Measurements from ENCODE around the gene MLLT10. TPM values are rescaled to one million over a fixed set of nuclear protein-coding genes. Genes with fewer than 3 reads are reported as not detected.

Gene MLLT10
- total and polyA plus RNA-seq, 2 experiments from 2014 or later: 16.8 to 34.9 TPM

DNA sequence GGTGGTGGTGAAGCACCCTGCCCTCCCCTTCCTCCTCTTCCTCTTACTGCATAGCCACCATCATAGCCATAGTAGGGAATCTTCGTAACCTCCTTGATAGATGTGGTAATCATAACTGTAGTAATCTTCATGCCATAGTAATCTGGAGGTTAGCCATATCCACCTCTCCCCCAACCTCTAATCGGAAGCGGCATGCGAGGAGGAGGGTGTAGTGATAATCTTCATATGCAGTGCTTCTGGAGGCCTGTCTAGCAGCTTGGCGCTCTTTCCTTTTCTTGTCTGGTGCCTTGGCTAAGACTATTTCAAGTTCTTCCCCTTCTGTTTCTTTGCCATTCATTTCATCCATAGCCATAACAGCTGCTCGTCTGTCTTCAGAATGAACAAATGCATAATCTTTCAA, 90.9 kb downstream of the MLLT10 start:
- Histone ChIP-seq H3K9me3 (ENCODE audit: low read depth) (no peaks in the 10 kb centered on the region), H3K36me3 (replicated peaks; ENCODE audit: insufficient read depth, low read depth) (no peaks in the 10 kb centered on the region), H3K9me2 (replicated peaks; ENCODE audit: insufficient read depth) (no peaks in the 10 kb centered on the region), H3K4me2 (no peak overlapping the region), H3K79me2 (peaks cover 12% of the 10 kb centered on the region), H4K20me1 (ENCODE audit: insufficient read depth, poor library complexity, severe bottlenecking) (no peaks in the 10 kb centered on the region), H3K4me1 (ENCODE audit: insufficient read depth) (no peaks in the 10 kb centered on the region), H3K27ac (no peak overlapping the region), H2AFZ (no peak overlapping the region), H3K4me3 (no peak overlapping the region), H3K27me3 (no peaks in the 10 kb centered on the region)
- TF ChIP-seq, protein P1, sequence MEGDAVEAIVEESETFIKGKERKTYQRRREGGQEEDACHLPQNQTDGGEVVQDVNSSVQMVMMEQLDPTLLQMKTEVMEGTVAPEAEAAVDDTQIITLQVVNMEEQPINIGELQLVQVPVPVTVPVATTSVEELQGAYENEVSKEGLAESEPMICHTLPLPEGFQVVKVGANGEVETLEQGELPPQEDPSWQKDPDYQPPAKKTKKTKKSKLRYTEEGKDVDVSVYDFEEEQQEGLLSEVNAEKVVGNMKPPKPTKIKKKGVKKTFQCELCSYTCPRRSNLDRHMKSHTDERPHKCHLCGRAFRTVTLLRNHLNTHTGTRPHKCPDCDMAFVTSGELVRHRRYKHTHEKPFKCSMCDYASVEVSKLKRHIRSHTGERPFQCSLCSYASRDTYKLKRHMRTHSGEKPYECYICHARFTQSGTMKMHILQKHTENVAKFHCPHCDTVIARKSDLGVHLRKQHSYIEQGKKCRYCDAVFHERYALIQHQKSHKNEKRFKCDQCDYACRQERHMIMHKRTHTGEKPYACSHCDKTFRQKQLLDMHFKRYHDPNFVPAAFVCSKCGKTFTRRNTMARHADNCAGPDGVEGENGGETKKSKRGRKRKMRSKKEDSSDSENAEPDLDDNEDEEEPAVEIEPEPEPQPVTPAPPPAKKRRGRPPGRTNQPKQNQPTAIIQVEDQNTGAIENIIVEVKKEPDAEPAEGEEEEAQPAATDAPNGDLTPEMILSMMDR (IDR thresholded peaks at IDR 0.05; ENCODE audit: poor library complexity): no peak
- no peak for TF ChIP-seq EZH2phosphoT487 (IDR thresholded peaks at IDR 0.05; ENCODE audit: low read depth, severe bottlenecking, unreplicated experiment)
- no peak for TF ChIP-seq EZH2 (IDR thresholded peaks at IDR 0.05; ENCODE audit: borderline replicate concordance)
- no peak for DNase-seq (ENCODE audit: low spot score)
- WGBS (ENCODE audit: low lambda C conversion rate, missing lambda C conversion rate): over 99% methylated on average over 6 of the region's 6 CpGs

DNA sequence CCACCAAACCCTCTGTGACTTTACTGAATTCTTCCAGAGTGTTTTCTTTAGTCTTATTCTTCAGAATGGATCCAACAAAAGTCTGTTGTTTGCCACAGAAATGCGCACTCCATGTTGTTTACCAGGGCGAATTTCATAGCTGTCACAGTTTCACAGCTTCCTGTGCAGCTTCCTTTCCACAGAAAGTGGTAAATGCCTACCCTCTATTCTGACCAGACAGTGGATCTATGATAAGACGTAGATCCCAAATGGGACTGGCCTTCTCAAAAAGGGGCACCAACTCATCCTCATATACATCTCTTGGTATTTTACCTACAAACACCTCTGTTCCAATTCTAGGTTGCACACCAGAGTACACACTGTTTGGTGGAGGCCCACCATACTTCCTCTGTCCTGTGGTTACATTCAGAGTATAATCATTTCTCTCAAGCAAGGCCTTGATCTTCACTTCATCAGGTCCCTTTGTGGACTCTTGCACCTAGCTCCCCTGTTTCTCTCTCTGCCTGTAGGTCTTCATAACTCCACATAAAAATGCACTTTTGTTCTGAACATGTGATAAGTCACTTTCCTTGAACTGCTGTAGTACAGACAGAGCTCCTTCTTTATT, 91.7 kb downstream of the MLLT10 start:
- TF ChIP-seq, protein P1 (IDR thresholded peaks at IDR 0.05; ENCODE audit: poor library complexity): no peak
- no peak for TF ChIP-seq EZH2phosphoT487 (IDR thresholded peaks at IDR 0.05; ENCODE audit: low read depth, severe bottlenecking, unreplicated experiment)
- no peak for TF ChIP-seq EZH2 (IDR thresholded peaks at IDR 0.05; ENCODE audit: borderline replicate concordance)
- Histone ChIP-seq H3K27me3 (no peaks in the 10 kb centered on the region), H3K4me1 (ENCODE audit: insufficient read depth) (no peaks in the 10 kb centered on the region), H3K79me2 (peaks cover 14% of the 10 kb centered on the region), H2AFZ (no peak overlapping the region), H3K4me3 (no peak overlapping the region), H4K20me1 (ENCODE audit: insufficient read depth, poor library complexity, severe bottlenecking) (no peaks in the 10 kb centered on the region), H3K4me2 (no peak overlapping the region), H3K9me2 (replicated peaks; ENCODE audit: insufficient read depth) (no peaks in the 10 kb centered on the region), H3K9me3 (ENCODE audit: low read depth) (no peaks in the 10 kb centered on the region), H3K27ac (no peak overlapping the region), H3K36me3 (replicated peaks; ENCODE audit: insufficient read depth, low read depth) (no peaks in the 10 kb centered on the region)
- no peak for DNase-seq (ENCODE audit: low spot score)
- 99% methylated on average over 3 of the region's 3 CpGs for WGBS (ENCODE audit: low lambda C conversion rate, missing lambda C conversion rate)

DNA sequence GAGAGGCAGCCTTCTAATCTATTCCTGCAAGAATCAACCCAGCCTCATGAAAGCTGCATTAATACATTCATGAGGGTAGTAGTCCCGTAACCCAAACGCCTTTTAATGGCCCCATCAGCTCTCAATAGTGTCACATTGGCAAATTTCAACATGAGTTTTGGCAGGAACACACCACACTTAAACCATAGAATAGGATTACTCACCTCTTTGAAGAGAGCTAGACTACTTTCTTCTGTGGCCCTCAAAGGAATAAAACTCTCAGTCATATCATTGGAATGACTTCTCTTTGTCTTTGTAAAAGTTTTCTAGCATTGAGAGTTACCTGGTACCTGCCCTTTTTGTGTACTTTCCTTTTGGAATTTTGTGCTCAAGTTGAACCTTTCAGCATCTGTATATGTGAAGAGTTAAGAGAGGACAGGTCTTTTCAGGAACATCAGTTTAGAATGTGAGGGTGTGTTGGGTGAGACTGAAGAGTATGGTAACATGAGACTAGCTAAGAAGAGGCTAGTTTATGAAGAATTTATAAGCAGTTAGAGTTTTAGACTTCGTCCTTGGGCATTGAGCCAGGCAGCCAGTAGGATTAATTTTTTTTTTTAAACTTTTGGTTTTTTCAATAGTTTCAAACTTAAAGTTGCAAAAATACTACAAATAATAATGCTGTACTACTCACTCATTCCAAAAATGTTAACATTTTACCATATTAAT, 92.6 kb downstream of the MLLT10 start:
- WGBS (ENCODE audit: low lambda C conversion rate, missing lambda C conversion rate): 81% methylated on average over 3 of the region's 3 CpGs
- no peaks in the 10 kb centered on the region for H3K9me2 ChIP-seq (replicated peaks; ENCODE audit: insufficient read depth)

More for the DNA sequence above, 92.6 kb downstream of the MLLT10 start:
- Histone ChIP-seq H3K36me3 (replicated peaks; ENCODE audit: insufficient read depth, low read depth) (no peaks in the 10 kb centered on the region), H4K20me1 (ENCODE audit: insufficient read depth, poor library complexity, severe bottlenecking) (no peaks in the 10 kb centered on the region), H3K4me1 (ENCODE audit: insufficient read depth) (no peaks in the 10 kb centered on the region), H2AFZ (no peak overlapping the region), H3K27ac (no peak overlapping the region), H3K9me3 (ENCODE audit: low read depth) (no peaks in the 10 kb centered on the region), H3K79me2 (peaks cover 14% of the 10 kb centered on the region), H3K4me2 (no peak overlapping the region), H3K4me3 (no peak overlapping the region), H3K27me3 (no peaks in the 10 kb centered on the region)
- DNase-seq (ENCODE audit: low spot score): no peak
- TF ChIP-seq EZH2phosphoT487 (IDR thresholded peaks at IDR 0.05; ENCODE audit: low read depth, severe bottlenecking, unreplicated experiment) (no peak), EZH2 (IDR thresholded peaks at IDR 0.05; ENCODE audit: borderline replicate concordance) (no peak)
- TF ChIP-seq, protein P1 (IDR thresholded peaks at IDR 0.05; ENCODE audit: poor library complexity): no peak

Measured in hepatocyte (in vitro differentiated cells).